H1 (cell line): ENCODE measurements around the gene SMIM7.

ENCODE experiments used
- CTCF ChIP-seq, 3 experiments: IDR thresholded peaks; 1 replicate in 2 of 3; 2 replicates in 1 of 3; pipeline versions ENCODE4 v1.5.1 to v1.6.1; 2011; ENCODE audit warnings: low read length in 3 of 3, mild to moderate bottlenecking in 3 of 3, inconsistent platforms in 2 of 3, low read depth in 1 of 3, moderate library complexity in 1 of 3; ENCODE audit not compliant: insufficient read depth in 1 of 3; ENCODE audit errors: control extremely low read depth in 1 of 3
- EZH2 ChIP-seq: fragments of 200-600 bp; sonication (generic); IDR thresholded peaks from 2 replicates; pipeline ENCODE4 v1.7.1; 2012; ENCODE audit warnings: low read depth, mild to moderate bottlenecking, moderate library complexity, low read length, inconsistent platforms; ENCODE audit not compliant: severe bottlenecking
- FOSL1 ChIP-seq: IDR thresholded peaks from 2 replicates; pipeline ENCODE4 v1.6.1; 2011; ENCODE audit warnings: mild to moderate bottlenecking, low read depth, low read length, moderate library complexity; ENCODE audit not compliant: insufficient read depth
- MAX ChIP-seq: IDR thresholded peaks from 2 replicates; pipeline ENCODE4 v1.6.1; 2012; ENCODE audit warnings: inconsistent platforms
- NRF1 ChIP-seq: IDR thresholded peaks from 2 replicates; pipeline ENCODE4 v1.6.1; 2011; ENCODE audit warnings: mild to moderate bottlenecking, low read depth, low read length, improper control_type of control experiment
- POLR2A ChIP-seq, 2 experiments: IDR thresholded peaks; 1 replicate in 1 of 2; 2 replicates in 1 of 2; pipeline ENCODE4 v1.6.1; 2011; ENCODE audit warnings: low read depth in 2 of 2, low read length in 2 of 2, mild to moderate bottlenecking in 2 of 2; ENCODE audit errors: control extremely low read depth in 1 of 2
- POLR2AphosphoS5 ChIP-seq: IDR thresholded peaks from 2 replicates; pipeline ENCODE4 v1.6.1; 2011; ENCODE audit warnings: low read depth, low read length
- RAD21 ChIP-seq, 2 experiments: IDR thresholded peaks in 1 of 2; conservative IDR thresholded peaks in 1 of 2; 2 replicates each; pipeline ENCODE4 v1.6.1; 2011; ENCODE audit warnings: low read depth in 2 of 2, low read length in 2 of 2, improper control_type of control experiment in 1 of 2, inconsistent platforms in 1 of 2, mild to moderate bottlenecking in 1 of 2, moderate library complexity in 1 of 2
- RFX5 ChIP-seq: IDR thresholded peaks from 2 replicates; pipeline ENCODE4 v1.6.1; 2011; ENCODE audit warnings: low read depth, low read length, improper control_type of control experiment, borderline replicate concordance
- SP1 ChIP-seq: IDR thresholded peaks from 2 replicates; pipeline ENCODE4 v1.6.1; 2011; ENCODE audit warnings: low read depth, low read length
- TAF1 ChIP-seq: IDR thresholded peaks from 2 replicates; pipeline ENCODE4 v1.6.1; 2011; ENCODE audit warnings: mild to moderate bottlenecking, low read depth, low read length
- ZNF274 ChIP-seq: IDR thresholded peaks from 2 replicates; pipeline ENCODE4 v1.7.0; 2012; ENCODE audit warnings: low read length, borderline replicate concordance; ENCODE audit errors: extremely low read depth

GRCh38 chr19:16598848-16599247 is 61.1 kb downstream of the SMIM7 start:
- TF ChIP-seq ZNF274 (no peak), CTCF (IDR thresholded peaks at IDR 0.05; ENCODE audit: control extremely low read depth in 1 of 3, insufficient read depth in 1 of 3, low read depth in 1 of 3, low read length in 3 of 3) (no peak), NRF1 (no peak), TAF1 (no peak), RFX5 (no peak), POLR2AphosphoS5 (no peak), FOSL1 (no peak), SP1 (no peak), RAD21 (IDR thresholded peaks at IDR 0.05 in 1 of 2, conservative IDR thresholded peaks at IDR 0.05 in 1 of 2; ENCODE audit: low read depth in 2 of 2, low read length in 2 of 2) (no peak), EZH2 (no peak), POLR2A (IDR thresholded peaks at IDR 0.05; ENCODE audit: control extremely low read depth in 1 of 2, low read depth in 2 of 2, low read length in 2 of 2) (no peak), MAX (no peak)
